CD4-positive, alpha-beta T cell treated with Interleukin-12 subunit alpha and Interleukin-12 subunit beta, for 1 hour (primary cell): ENCODE data around the gene TMEM184C.

Experiments
- DNase-seq: peaks from one replicate; pipeline ENCODE4 v3.0.0-alpha.2; 2020

The TMEM184C gene

DNA sequence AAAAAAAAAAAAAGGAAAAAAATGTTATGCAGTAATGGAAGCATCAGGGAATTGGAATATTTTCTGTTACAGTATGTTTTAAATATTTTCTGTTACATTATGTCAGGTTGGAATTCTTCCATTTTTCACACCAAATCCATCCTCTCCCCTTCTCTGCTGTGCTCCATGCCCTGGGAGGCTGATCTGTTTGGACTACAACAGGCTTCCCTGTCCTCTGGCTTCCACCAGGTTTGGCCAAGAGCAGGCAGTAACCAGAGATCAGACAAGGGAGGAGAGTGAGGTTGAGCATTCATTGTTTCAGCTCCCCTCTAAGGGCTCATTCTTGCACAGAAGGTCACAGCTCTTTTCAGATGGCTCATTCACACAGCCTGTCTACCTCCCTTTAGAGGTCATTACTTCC is 11.7 kb upstream of the TMEM184C start:
- DNase-seq = no peak

DNA sequence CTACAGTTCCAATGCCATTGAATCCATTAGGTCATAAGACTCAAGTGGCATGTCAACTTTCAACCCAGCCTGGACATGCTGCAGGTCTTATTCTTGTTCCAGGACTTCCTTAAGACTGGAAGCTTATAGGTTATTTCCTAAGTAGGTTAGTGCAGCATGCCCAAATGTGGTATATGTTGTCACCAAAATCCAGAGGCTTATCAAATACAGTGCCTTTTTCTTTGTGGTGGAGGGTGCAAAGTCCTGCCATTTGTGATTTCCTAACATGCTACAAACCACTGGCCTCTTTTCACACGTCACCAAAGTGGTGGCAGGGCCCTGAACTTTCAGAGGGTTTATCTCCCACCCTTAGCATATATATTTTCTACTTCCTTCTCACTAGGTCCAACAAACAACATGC is 9.7 kb upstream of the TMEM184C start:
- DNase-seq = no peak

DNA sequence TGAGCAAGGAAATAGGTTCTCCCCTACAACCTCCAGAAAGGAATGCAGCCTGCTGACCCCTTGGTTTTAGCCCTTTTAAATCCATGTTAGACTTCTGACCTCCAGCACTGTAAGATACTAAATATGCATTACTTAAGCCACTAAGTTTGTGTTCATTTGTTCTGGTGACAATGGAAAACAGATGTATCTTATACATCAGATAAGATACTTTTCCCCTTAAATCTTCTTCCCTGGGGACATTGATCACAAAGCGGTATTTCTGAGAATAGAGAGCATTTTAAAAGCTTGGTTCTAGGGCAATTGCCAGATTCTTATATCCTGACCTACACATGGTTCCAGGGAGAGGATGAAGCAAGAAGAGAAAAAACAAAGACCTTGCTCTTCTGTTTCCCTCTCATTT is 6.5 kb upstream of the TMEM184C start:
- DNase-seq = no peak

DNA sequence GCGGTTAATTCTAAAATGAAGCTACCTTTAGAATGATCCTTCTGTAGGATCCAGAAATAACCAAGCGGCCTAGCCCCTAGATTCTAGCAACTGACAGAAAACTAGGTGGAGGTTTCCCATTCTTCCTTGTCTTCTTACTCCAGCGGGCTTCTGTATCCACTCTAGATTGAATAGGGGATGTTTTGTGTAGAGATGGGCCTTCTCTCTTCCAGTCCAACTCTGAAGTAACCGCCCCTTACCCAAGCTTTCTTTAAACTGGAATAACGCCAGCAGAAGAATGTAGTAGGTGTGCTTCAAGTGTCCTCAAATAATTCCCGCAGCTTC is 386 bp upstream of the TMEM184C start:
- no peak for DNase-seq

DNA sequence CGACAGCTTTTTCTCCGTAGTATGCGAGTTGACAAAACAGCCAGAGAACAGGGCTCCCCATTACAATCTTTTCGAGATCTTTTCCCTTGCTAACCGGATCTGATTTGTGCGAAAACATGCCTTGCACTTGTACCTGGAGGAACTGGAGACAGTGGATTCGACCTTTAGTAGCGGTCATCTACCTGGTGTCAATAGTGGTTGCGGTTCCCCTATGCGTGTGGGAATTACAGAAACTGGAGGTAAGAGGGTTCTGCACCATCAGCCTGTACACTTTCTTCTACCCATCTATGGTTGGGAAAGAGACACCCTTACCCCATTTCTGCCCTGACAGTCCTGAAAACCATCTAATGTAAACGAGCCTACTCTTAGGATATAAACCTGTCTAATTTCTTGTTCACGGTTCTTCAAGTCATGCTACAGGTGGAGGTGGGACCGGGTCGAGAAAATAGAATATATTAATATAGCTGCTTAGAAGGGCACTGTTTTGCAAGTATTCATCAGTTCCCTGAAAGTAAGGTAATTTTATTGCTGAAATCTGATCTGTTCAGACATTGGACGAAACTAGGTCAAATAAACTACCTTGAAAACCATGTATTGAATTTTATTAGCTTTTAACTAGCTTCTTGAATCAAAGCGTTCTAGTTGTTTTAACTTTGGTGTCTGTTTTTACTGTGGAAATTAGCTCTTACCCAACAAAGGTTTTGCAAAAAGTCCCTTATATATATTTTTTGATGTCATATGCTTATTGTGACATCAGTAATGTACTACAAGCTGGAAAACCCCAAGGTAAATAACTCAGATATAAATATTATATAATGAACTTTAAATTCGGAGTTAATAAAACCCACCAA is 869 bp downstream of the TMEM184C start:
- DNase-seq = peak; percentile 9

DNA sequence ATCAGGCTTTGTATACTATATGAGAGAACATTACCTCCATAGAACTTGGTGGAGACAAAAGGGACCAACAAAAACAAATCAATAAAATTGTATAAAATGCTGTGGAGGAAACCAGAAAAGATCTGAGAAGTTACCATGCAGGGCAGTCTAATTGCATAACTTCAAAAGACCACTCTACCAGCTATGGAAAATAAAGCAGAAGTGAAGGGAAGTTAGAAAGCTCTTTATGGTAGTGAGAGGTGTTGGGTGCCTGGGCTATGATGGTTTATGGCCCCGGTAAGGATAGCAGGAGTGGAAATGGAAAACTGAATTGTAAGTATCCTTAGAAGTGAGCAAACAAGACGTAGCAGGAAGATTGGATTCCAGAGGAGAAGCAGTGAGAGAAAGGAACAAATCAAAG is 3.1 kb downstream of the TMEM184C start:
- DNase-seq = no peak

DNA sequence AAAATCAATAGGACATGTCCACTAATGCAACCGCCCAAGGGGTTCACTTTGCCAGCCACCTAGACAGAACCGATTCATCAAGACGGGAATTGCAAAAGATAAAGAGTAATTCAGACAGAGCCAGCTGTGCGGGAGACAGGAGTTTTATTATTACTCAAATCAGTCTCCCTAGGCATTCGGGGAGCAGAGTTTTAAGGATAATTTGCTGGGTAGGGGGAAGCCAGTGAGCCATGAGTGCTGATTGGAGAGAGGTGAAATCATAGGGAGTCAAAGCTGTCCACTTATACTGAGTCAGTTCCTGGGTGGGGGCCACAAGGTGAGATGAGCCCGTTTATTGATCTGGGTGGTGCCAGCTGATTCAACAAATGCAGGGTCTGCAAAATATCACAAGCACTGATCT is 8.5 kb downstream of the TMEM184C start:
- no peak for DNase-seq

DNA sequence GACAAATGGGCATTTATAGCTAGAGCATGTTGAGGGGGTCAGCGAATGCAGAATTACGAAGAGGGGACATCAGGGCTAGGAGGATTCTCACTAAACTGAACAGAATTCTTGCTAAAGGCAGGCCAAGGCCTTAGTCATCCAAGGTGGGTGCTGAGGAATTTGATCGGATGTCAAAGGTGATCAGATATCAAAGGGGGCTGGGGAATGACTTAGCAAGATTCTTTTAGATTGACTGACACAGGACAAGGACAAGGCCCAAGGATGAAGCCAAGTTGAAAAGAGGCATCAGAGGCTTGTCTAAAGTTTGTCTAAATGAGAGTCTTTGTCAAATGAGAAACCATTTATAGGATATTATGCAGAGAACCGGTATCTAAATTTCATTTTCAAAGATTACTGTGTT is 9.7 kb downstream of the TMEM184C start:
- DNase-seq = no peak

DNA sequence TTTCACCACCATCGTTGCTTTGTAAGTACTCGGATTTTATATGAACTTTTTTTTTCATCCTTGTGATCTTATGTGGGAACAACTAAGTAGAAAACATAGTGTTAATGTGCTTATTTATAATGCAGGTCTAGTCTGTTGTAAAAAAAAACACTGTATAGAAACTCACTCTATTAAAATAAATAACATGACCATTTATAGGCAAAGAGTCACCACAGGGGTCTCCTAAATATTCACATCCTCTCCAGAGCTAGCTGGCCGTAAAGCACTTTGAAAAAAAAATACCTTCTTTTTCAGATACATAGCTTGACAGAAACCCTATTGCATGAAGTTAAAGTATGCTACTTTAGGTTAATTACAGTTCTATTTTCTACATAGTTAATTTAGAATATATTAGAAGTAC is 11.2 kb downstream of the TMEM184C start:
- no peak for DNase-seq

DNA sequence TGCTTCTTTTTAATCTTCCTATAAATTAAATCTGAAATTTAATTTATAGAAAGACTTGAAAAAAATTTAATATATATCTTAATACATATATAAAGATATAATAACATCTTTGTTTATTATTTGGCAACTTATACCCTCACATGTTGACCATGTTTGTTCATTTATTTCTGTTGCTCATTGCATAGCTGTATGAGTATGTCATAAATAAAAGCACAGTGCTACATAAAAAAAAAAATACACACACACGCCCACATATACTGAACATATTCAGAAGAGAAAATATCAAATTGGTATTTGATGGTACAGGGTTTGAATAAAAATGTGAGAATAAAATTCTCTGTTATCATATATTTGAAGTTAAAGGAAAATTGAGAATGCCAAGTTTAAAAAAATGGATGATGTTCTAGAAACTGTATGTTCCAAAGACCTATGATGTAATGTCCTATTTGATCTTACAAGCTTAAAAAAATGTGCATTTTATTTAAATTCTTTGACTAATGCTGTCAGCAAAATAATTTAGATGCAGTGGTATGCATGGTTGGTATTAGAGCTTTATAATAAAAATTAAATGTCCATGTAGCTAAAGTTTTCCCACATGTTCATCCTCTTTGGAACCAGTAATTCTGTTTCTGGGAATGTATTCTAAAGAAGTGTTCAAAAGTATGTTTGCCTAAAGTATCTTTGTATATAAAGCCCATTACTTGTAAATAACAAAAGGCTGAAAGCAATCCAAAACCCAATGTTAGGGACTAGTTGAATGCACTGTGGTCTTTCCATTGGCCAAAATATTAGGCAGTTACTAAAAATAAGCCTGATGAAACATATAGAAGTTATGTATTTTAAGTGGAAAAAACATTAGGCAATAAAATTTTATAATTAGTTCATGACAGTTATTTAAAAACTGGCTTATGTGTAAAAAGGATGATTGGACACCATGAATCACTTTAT is 12.9 kb downstream of the TMEM184C start:
- DNase-seq = no peak

DNA sequence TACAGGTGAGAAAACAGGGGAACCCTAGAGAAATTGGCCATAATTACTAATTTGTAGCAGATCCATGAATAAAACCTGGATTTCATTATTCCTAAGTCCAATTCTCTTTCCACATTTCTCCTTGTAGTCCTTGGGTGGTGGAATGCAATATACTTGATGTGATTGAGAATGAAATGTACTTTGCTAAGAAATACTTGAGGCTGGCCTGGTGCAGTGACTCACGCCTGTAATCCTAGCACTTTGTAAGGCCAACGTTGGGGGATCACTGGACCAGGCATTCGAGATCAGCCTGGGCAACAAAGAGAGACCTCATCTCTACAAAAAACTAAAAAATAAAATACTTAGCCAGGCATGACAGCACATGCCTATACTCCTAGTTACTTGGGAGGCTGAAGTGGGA is 15.9 kb downstream of the TMEM184C start:
- no peak for DNase-seq

DNA sequence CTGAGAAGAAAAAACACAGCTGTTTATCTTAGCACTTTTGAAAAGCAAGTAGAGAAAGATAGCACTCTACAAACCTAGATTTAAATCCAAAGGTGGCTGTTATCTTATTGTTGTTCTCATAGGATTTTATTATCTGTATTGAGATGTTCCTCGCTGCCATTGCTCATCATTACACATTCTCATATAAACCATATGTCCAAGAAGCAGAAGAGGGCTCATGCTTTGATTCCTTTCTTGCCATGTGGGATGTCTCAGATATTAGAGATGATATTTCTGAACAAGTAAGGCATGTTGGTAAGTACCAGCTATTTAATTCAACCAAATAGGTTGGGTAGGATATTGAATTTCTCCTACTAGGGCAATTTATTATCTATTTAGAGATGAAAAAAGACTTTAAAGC is 16.4 kb downstream of the TMEM184C start:
- DNase-seq = no peak

DNA sequence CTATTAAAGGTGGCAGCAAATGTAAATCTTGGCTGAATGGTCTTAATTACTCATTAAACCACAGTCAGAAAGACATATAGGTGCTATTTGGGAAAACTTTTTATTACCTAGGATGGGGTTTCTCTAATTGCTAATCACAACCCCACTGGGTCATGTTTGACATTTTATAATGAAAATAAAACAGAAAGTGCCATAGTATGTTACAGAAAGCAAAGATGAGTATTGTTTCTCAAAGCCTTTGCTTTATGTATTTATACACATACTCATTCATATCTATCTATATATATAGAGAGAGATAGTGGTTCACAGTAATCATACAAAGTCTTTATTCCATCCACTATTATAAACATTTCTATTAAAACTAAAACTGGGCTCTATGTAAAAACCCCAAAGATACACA is 18.2 kb downstream of the TMEM184C start:
- no peak for DNase-seq

DNA sequence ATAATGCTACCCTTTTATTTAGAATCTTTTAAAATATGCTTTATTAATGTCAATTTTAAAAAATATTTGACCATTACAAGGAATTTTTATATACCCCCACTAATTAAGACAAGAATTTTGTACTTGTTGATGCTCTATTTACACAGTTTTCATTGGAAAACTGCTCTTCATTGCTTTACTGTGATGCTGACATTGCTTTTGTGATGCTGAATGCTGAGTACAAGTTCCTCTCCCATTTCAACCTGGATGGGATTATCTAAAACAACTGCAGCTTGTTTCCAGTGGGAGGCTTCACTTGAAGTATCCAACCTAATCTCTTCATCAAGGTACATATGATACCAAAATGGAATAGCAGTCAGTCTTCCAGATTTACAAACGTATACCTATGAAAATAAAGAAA is 21.2 kb downstream of the TMEM184C start:
- no peak for DNase-seq

DNA sequence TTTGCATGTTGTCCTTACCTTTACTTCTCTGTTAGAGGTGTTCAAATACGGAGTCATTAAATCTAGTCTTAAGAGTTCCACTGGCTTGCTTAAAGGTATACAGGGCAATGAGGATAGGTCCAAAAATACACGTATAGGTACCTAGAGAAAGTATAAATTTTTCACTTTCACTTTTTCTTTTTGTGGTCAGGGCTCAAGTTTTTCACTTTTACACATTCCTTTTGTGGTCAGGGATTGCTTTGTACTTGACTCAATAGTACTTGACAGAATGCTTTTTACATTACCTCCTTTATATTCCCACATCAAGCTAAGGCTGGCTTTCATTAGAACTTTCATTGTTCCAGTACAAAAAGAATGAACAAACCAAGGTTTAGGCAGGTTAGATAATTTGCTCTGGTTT is 21.7 kb downstream of the TMEM184C start:
- DNase-seq = no peak

DNA sequence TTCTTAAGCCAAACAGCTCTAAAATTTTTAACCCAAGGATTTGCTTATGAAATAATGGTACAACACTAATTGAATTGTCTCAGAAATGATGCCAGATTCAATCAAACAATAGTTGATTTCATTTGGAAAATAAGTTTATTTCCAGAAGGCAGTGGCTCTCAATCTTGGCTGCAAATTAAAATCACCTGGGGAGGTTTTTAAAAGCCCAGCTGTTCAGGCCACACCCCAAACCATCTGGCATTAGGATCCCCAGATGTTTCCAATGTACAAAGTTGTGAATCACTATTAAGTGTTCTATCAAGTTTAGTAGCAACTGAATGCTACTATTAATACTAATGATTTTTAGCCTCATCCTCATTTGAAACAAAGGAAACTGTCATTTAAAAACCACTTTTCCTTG is 22.2 kb downstream of the TMEM184C start:
- no peak for DNase-seq

DNA sequence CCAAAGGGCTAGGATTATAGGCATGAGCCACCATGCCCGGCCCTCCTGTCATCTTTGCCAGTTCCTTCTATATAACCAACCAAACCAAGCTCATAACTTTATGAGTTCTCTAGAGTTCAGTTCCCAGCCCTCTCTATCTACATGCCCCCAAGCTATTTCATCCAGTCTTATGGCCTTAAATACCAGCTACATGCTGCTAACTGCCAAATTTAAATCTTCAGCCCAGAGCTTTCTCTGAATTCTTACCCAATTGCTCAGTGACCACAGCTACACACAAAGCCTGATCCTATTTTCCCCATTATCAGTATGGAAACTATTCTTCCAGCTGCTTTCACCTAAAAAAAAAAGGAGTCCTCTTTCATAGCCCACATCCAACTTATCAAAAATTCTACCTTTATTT is 23.1 kb downstream of the TMEM184C start:
- DNase-seq = no peak

DNA sequence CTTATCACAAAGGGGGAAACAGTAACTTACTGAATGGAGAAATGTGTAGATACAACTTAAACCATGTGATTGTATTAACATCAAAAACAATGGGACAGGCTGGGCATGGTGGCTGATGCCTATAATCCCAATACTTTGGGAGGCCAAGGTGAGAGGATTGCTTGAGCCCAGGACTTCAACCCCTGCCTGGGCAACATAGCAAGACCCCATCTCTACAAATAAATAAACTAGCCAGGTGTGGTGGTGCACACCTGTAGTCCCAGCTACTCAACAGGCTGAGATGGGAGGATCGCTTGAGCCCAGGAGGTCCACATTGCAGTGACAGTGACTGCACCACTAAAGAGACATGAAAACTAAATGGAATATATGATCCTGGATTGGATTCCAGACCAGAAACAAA is 26.4 kb downstream of the TMEM184C start:
- DNase-seq = no peak

DNA sequence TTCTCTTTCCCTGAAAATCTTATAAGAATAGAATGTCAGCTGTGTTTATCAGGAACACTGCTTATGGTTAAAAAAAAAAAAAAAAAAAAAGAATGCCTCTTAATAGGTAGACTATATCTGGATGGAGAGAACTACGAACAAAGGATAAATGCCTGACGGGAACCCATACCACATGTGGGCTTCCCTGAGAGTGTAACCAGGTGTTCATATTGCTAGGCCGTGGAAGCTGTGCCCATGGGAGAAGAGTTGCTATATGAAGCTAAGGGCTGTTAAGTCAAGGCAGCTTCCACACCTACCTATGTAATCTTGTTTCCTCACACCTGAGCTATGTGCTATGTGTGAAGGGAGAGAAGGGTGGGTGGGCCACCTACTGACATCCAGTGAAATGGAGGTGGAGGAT is 27.3 kb downstream of the TMEM184C start:
- DNase-seq = no peak

DNA sequence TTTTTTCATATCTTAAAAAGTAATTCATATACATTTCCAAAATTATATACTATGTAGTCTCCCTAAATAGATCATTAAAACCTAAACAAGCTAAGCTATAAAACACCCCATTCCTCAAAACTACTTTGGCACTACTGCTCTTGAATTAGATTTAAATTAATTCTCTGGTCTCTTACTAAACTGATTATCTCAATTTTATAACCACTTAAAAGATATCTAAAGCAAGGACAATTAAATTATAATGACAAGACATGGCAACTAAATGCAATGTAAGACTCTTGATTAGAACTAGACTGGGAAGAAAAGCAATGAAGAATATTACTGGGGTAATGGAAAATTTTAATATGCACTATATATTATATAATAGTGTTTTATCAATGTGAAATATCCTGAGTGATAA is 27.9 kb downstream of the TMEM184C start:
- DNase-seq = no peak

DNA sequence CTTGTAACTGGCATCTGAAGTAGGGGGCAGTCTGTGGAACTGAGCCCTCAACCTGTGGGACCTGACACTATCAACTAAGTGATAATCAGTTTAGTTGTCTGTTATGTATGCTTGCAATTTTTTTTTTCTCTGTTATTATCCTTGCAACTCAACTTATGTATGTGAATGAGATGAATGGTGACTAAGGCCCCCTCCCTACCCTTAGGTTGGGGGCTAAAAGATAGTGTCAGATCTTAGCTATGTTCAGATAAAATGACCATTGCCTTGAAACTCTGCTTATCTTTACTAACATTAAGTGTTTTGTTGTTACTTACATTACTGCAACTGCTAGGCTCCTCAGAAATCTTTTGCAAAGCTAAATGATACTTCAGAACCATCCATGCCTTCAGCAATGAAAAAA is 31.5 kb downstream of the TMEM184C start:
- DNase-seq = no peak

DNA sequence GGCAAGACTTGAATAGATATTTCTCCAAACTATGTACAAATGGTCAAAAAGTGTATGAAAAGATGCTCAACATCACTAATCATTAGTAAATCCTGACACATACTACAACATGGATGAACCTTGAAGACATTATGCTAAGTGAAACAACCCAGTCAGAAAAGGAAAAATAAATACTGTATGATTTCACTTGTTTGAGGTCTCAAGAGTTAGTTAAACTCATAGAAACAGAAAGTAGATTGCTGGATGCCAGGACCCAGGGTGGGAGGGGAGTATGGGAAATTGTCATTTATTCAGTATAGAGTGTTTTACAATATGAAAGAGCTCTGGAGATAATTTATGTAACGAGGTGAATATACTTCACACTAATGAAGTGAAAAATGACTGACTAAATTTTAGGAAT is 34.4 kb downstream of the TMEM184C start:
- no peak for DNase-seq

DNA sequence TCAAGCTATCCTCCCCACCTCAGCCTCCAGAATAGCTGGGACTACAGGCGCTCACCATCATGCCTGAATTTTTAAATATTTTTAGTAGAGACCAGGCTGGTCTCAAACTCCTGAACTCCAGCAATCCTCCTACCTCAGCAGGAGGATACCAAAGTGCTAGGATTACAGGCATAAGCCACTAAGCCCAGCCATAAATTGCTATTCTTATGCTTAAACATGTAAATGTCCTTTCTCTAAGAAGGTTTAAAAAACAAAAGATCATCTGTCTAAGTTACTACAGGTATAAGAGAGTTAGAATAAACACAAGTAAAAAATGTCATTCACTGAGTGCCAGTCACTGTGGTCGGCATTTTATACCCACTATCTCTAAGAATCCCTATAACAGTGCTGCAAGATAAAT is 38.4 kb downstream of the TMEM184C start:
- DNase-seq = no peak

DNA sequence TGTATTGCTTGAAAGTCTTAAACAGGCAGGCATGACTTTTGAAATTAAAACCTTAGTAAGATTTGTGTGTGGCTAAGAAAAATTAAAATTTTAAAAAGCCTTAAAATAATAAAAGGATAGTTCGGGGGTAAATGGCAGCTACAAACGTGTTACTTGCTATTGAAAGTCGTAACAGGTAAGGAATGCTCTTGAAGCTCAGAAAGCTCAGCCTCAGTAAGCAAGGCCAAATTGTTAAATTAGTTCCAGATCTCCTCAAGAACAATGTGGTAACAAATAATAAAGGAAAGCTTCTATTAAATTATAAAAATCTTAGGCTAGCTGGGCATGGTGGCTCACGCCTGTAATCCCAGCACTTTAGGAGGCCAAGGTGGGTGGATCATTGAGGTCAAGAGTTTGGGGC is 41.3 kb downstream of the TMEM184C start:
- DNase-seq = no peak
